Left kidney (tissue), 8 donors: Measurements from ENCODE around the gene STOML2. TPM values are rescaled to one million over a fixed set of nuclear protein-coding genes. Genes with fewer than 3 reads are reported as not detected.
"Not testable (repeated sequence)": the region's sequence is repeated elsewhere in the genome, so short reads cannot be mapped to it uniquely, and the experiment has no call there.

ENCODE experiments used
- DNase-seq: peaks from one replicate; pipeline ENCODE4 v3.0.0-alpha.2; 2013
- long read RNA-seq, 8 donors: transcript quantifications; one replicate each; lab custom pipeline, GENCODE V29; 2026
- polyA plus RNA-seq: library from polyadenylated mRNA; unstranded; fragments of 120-200 nt; gene quantifications from one replicate; pipeline ENCODE4 v1.2.1, GENCODE V29; 2013; ENCODE audit not compliant: insufficient read length

STOML2 gene
- 125 TPM for polyA plus RNA-seq
- long read RNA-seq, donor 1, transcript STOML2-201 (10 exons, 1,278 nt) = major isoform, 70 of 121 reads
- long read RNA-seq, donor 1, partial matches to known transcripts = 49 of 121 reads
- long read RNA-seq, donor 1, other reads (novel, unspliced or antisense) = 0 of 121 reads
- long read RNA-seq, donor 2, transcript STOML2-201 (10 exons, 1,278 nt) = major isoform, 73 of 105 reads
- long read RNA-seq, donor 2, partial matches to known transcripts = 28 of 105 reads
- long read RNA-seq, donor 2, other reads (novel, unspliced or antisense) = 0 of 105 reads
- long read RNA-seq, donor 3, transcript STOML2-201 (10 exons, 1,278 nt) = major isoform, 46 of 60 reads
- long read RNA-seq, donor 3, partial matches to known transcripts = 12 of 60 reads
- long read RNA-seq, donor 3, other reads (novel, unspliced or antisense) = 0 of 60 reads
- long read RNA-seq, donor 4, partial matches to known transcripts = 14 of 18 reads
- long read RNA-seq, donor 4, other reads (novel, unspliced or antisense) = 0 of 18 reads
- long read RNA-seq, donor 5, transcript STOML2-201 (10 exons, 1,278 nt) = major isoform, 130 of 210 reads
- long read RNA-seq, donor 5, partial matches to known transcripts = 78 of 210 reads
- long read RNA-seq, donor 5, other reads (novel, unspliced or antisense) = 0 of 210 reads
- long read RNA-seq, donor 6, transcript STOML2-201 (10 exons, 1,278 nt) = major isoform, 66 of 109 reads
- long read RNA-seq, donor 6, partial matches to known transcripts = 42 of 109 reads
- long read RNA-seq, donor 6, other reads (novel, unspliced or antisense) = 0 of 109 reads
- long read RNA-seq, donor 7, transcript STOML2-201 (10 exons, 1,278 nt) = major isoform, 85 of 131 reads
- long read RNA-seq, donor 7, partial matches to known transcripts = 44 of 131 reads
- long read RNA-seq, donor 7, other reads (novel, unspliced or antisense) = 0 of 131 reads
- long read RNA-seq, donor 8, transcript STOML2-201 (10 exons, 1,278 nt) = major isoform, 28 of 29 reads
- long read RNA-seq, donor 8, partial matches to known transcripts = 0 of 29 reads
- long read RNA-seq, donor 8, other reads (novel, unspliced or antisense) = 0 of 29 reads

- DNase-seq = peak; percentile 94
Measured at GRCh38 chr9:35102769-35103659, at the start of gene STOML2. Gene STOML2 (minus strand): TSS chr9:35103131. CDS start chr9:35103094, 37 bp downstream.

- not testable (repeated sequence) for DNase-seq
Measured at GRCh38 chr9:35147941-35148563, 45.1 kb upstream of the STOML2 start.

GRCh38 chr9:35142037-35142436 is 39.1 kb upstream of the STOML2 start:
- no peak for DNase-seq

- no peak for DNase-seq
Measured at GRCh38 chr9:35140093-35140492, 37.2 kb upstream of the STOML2 start.

- no peak for DNase-seq
Measured at GRCh38 chr9:35136866-35137265, 33.9 kb upstream of the STOML2 start.

GRCh38 chr9:35135988-35136387 is 33.1 kb upstream of the STOML2 start:
- no peak for DNase-seq

GRCh38 chr9:35134920-35135319 is 32.0 kb upstream of the STOML2 start:
- no peak for DNase-seq

- DNase-seq = peak; percentile 95
Measured at GRCh38 chr9:35116898-35117551, 14.1 kb upstream of the STOML2 start.

GRCh38 chr9:35116539-35116897 is 13.6 kb upstream of the STOML2 start:
- no peak for DNase-seq

GRCh38 chr9:35115680-35116538 is 13.0 kb upstream of the STOML2 start, which contains the start of gene ATOSB:
Gene ATOSB (minus strand): TSS chr9:35115862. CDS start chr9:35108274, 7,588 bp downstream.
- peak; percentile 98 for DNase-seq

GRCh38 chr9:35114840-35115628 is 12.1 kb upstream of the STOML2 start:
- DNase-seq = no peak

GRCh38 chr9:35114113-35114839 is 11.3 kb upstream of the STOML2 start:
- peak; percentile 82 for DNase-seq

- DNase-seq = no peak
Measured at GRCh38 chr9:35112257-35113020, 9.5 kb upstream of the STOML2 start.

- DNase-seq = peak; percentile 96
Measured at GRCh38 chr9:35111001-35111933, 8.3 kb upstream of the STOML2 start.

- DNase-seq = no peak
Measured at GRCh38 chr9:35110327-35110761, 7.4 kb upstream of the STOML2 start.
